ENCODE measurements around the gene SIGLEC15.

GRCh38 chr18:45871431-45872084 is 46.1 kb downstream of the SIGLEC15 start:
- TF ChIP-seq CTCF (IDR thresholded peaks at IDR 0.05) (no peak), POLR2A (IDR thresholded peaks at IDR 0.05) (no peak)
